HCT116 (cell line): Measurements from ENCODE around the gene CA12. TPM values are rescaled to one million over a fixed set of nuclear protein-coding genes. Genes with fewer than 3 reads are reported as not detected.

Experiments
- ATAC-seq: fragments of 200-7000 bp; cut with Tn5 transposase; 2 replicates; pipeline ENCODE4 v1.9.1; 2020; ENCODE audit warnings: mild to moderate bottlenecking, moderate library complexity
- BruUV-seq: library from RNA; stranded (reverse); fragments of 400-500 nt; replicated peaks from 2 replicates; lab custom pipeline; 2021; lab: Mats Ljungman, UMichigan
- CTCF ChIA-PET: fragments of 300-600 bp; sonication (Branson Sonifier 250); formaldehyde crosslinking; loops from one replicate; lab custom pipeline; 2021; ENCODE audit warnings: antibody characterized with exemption; lab: Charles Lee
- POLR2A ChIA-PET: fragments of 300-600, 350-600 bp; sonication (Branson Sonifier 250); formaldehyde crosslinking; loops from one replicate; lab custom pipeline; 2021; ENCODE audit warnings: antibody characterized with exemption; lab: Charles Lee
- RAD21 ChIA-PET, 2 experiments: fragments of 300-600 bp; sonication (Branson Sonifier 250); formaldehyde crosslinking; loops; one replicate each; lab custom pipeline; 2023; ENCODE audit warnings: low total read pairs in 2 of 2; ENCODE audit not compliant: uncharacterized antibody in 2 of 2, unreplicated experiment in 2 of 2, low non-redundant PET in 1 of 2; lab: Charles Lee
- DNase-seq: peaks from one replicate; pipeline ENCODE4 v3.0.0-alpha.2; 2010; ENCODE audit warnings: low read depth, low spot score
- H2AFZ ChIP-seq: fragments of 200-600 bp; shearing (Covaris generic), sonication (generic); 2 replicates; pipeline ENCODE4 v1.6.1; 2017; ENCODE audit warnings: low read depth, mixed run types, mixed read lengths, antibody characterized with exemption, low read length; ENCODE audit not compliant: poor library complexity, severe bottlenecking
- H3K27ac ChIP-seq: 2 replicates; pipeline ENCODE4 v1.5.1; 2012; ENCODE audit warnings: low read depth, low read length
- H3K27me3 ChIP-seq: fragments of 200-600 bp; sonication (generic); 2 replicates; pipeline ENCODE4 v1.6.1; 2016; ENCODE audit warnings: mixed run types, low read length, mixed read lengths; ENCODE audit not compliant: insufficient read depth
- H3K36me3 ChIP-seq, 2 experiments: fragments of 200-500 bp in 1 of 2; fragments of 200-600 bp in 1 of 2; sonication (Bioruptor generic) in 1 of 2; sonication (generic) in 1 of 2; 2 replicates each; pipeline versions ENCODE4 v1.5.1 to v1.6.1; 2014 to 2016; ENCODE audit warnings: low read length in 2 of 2, inconsistent platforms in 1 of 2, mixed read lengths in 1 of 2, mixed run types in 1 of 2; ENCODE audit not compliant: insufficient read depth in 2 of 2, control insufficient read depth in 1 of 2
- H3K4me1 ChIP-seq, 2 experiments: fragments of 200-600 bp in 1 of 2; sonication (generic) in 1 of 2; 2 replicates each; pipeline versions ENCODE4 v1.5.1 to v1.6.1; 2012 to 2017; ENCODE audit warnings: low read length in 2 of 2, inconsistent platforms in 1 of 2, mild to moderate bottlenecking in 1 of 2, mixed read lengths in 1 of 2, mixed run types in 1 of 2, moderate library complexity in 1 of 2; ENCODE audit not compliant: insufficient read depth in 2 of 2, control insufficient read depth in 1 of 2
- H3K4me2 ChIP-seq: fragments of 200-600 bp; sonication (generic); 2 replicates; pipeline ENCODE4 v1.6.1; 2017; ENCODE audit warnings: mixed run types, low read length, mixed read lengths
- H3K4me3 ChIP-seq, 2 experiments: fragments of 200-600 bp in 1 of 2; sonication (generic) in 1 of 2; replicated peaks in 1 of 2; 2 replicates each; pipeline ENCODE4 v1.5.1; 2011 to 2016; ENCODE audit warnings: low read length in 2 of 2, control low read depth in 1 of 2, low read depth in 1 of 2, mild to moderate bottlenecking in 1 of 2, mixed read lengths in 1 of 2, mixed run types in 1 of 2
- H3K79me2 ChIP-seq: fragments of 200-600 bp; sonication (generic); 2 replicates; pipeline ENCODE4 v1.6.1; 2017; ENCODE audit warnings: mild to moderate bottlenecking, mixed run types, low read length, moderate library complexity, mixed read lengths; ENCODE audit not compliant: insufficient read depth
- H3K9ac ChIP-seq: fragments of 200-600 bp; sonication (generic); 2 replicates; pipeline ENCODE4 v1.6.1; 2016; ENCODE audit warnings: low read length, mixed read lengths
- H3K9me2 ChIP-seq: fragments of 200-600 bp; sonication (generic), shearing (Covaris generic); 2 replicates; pipeline ENCODE4 v1.6.1; 2017; ENCODE audit warnings: mixed run types, mild to moderate bottlenecking, moderate library complexity; ENCODE audit not compliant: insufficient read depth
- H3K9me3 ChIP-seq, 2 experiments: fragments of 200-500 bp in 1 of 2; fragments of 200-600 bp in 1 of 2; sonication (Bioruptor generic) in 1 of 2; sonication (generic) in 1 of 2; 2 replicates each; pipeline ENCODE4 v1.6.1; 2014 to 2017; ENCODE audit warnings: low read length in 2 of 2, mixed read lengths in 2 of 2, inconsistent platforms in 1 of 2, low read depth in 1 of 2, mild to moderate bottlenecking in 1 of 2, mixed run types in 1 of 2, moderate library complexity in 1 of 2; ENCODE audit not compliant: control insufficient read depth in 1 of 2, insufficient read depth in 1 of 2
- H4K20me1 ChIP-seq: fragments of 200-600 bp; sonication (generic), shearing (Covaris generic); 2 replicates; pipeline ENCODE4 v1.6.1; 2017; ENCODE audit warnings: mixed run types, mild to moderate bottlenecking, moderate library complexity; ENCODE audit not compliant: insufficient read depth
- ATF3 ChIP-seq: IDR thresholded peaks from 2 replicates; pipeline ENCODE4 v1.6.1; 2012
- CBX3 ChIP-seq: IDR thresholded peaks from 2 replicates; pipeline ENCODE4 v1.6.1; 2012; ENCODE audit warnings: low read depth
- CEBPB ChIP-seq: IDR thresholded peaks from 2 replicates; pipeline ENCODE4 v1.6.1; 2012; ENCODE audit warnings: low read depth
- EGR1 ChIP-seq: IDR thresholded peaks from 2 replicates; pipeline ENCODE4 v1.6.1; 2012; ENCODE audit warnings: low read depth
- ELF1 ChIP-seq: IDR thresholded peaks from 2 replicates; pipeline ENCODE4 v1.6.1; 2012; ENCODE audit warnings: low read depth, borderline replicate concordance
- EZH2 ChIP-seq: fragments of 200-600 bp; sonication (generic); IDR thresholded peaks from 2 replicates; pipeline ENCODE4 v1.6.1; 2017; ENCODE audit warnings: antibody characterized with exemption, mixed run types
- EZH2phosphoT487 ChIP-seq: fragments of 200-600 bp; IDR thresholded peaks from 2 replicates; pipeline ENCODE4 v1.6.1; 2018; ENCODE audit warnings: antibody characterized with exemption, borderline replicate concordance
- FOSL1 ChIP-seq: IDR thresholded peaks from 2 replicates; pipeline ENCODE4 v1.6.1; 2012; ENCODE audit warnings: low read depth
- JUND ChIP-seq: IDR thresholded peaks from 2 replicates; pipeline ENCODE4 v1.6.1; 2012
- POLR2A ChIP-seq: IDR thresholded peaks from 2 replicates; pipeline ENCODE4 v1.7.0; 2011; ENCODE audit warnings: borderline replicate concordance; ENCODE audit not compliant: insufficient read depth, insufficient read length; ENCODE audit errors: extremely low read depth
- POLR2AphosphoS5 ChIP-seq: IDR thresholded peaks from 2 replicates; pipeline ENCODE4 v1.6.1; 2011; ENCODE audit warnings: mild to moderate bottlenecking, low read depth, low read length, moderate library complexity
- REST ChIP-seq: IDR thresholded peaks from 2 replicates; pipeline ENCODE4 v1.6.1; 2012; ENCODE audit warnings: low read depth
- SP1 ChIP-seq: IDR thresholded peaks from 2 replicates; pipeline ENCODE4 v1.6.1; 2012; ENCODE audit warnings: low read depth
- SRF ChIP-seq: IDR thresholded peaks from 2 replicates; pipeline ENCODE4 v1.6.1; 2012; ENCODE audit warnings: low read depth
- TCF7L2 ChIP-seq: IDR thresholded peaks from 2 replicates; pipeline ENCODE4 v1.7.0; 2011; ENCODE audit warnings: borderline replicate concordance, inconsistent platforms; ENCODE audit not compliant: insufficient read depth, insufficient read length; ENCODE audit errors: extremely low read depth
- YY1 ChIP-seq: IDR thresholded peaks from 2 replicates; pipeline ENCODE4 v1.6.1; 2011; ENCODE audit warnings: low read length, low read depth, moderate library complexity, mild to moderate bottlenecking; ENCODE audit not compliant: insufficient replicate concordance; ENCODE audit errors: extremely low read depth
- ZFX ChIP-seq: fragments of 450-650 bp; IDR thresholded peaks from 2 replicates; pipeline ENCODE4 v1.6.1; 2017
- ZNF274 ChIP-seq: fragments of 200-500 bp; sonication (Bioruptor generic); IDR thresholded peaks from 2 replicates; pipeline ENCODE4 v1.6.1; 2014; ENCODE audit warnings: mild to moderate bottlenecking, low read depth, low read length, inconsistent platforms
- intact Hi-C: fragments of 100-400 bp; cut with micrococcal nuclease; formaldehyde crosslinking; loops from 2 replicates; pipeline ENCODE4 v1.10.0; 2022
- total RNA-seq: library from RNA; stranded (reverse); gene quantifications from one replicate; pipeline ENCODE4 v1.2.1, GENCODE V29; 2021; ENCODE audit not compliant: unreplicated experiment
- TF ChIP-seq, protein P1 (sequence below), 3 experiments: fragments of 200-600 bp in 1 of 3; sonication (generic) in 1 of 3; IDR thresholded peaks in 2 of 3; conservative IDR thresholded peaks in 1 of 3; 2 replicates each; pipeline ENCODE4 v1.5.1; 2012 to 2017; ENCODE audit warnings: low read depth in 2 of 3, low read length in 2 of 3, antibody characterized with exemption in 1 of 3, borderline replicate concordance in 1 of 3, control low read depth in 1 of 3, mild to moderate bottlenecking in 1 of 3, mixed read lengths in 1 of 3, mixed run types in 1 of 3, moderate library complexity in 1 of 3; ENCODE audit not compliant: insufficient read depth in 1 of 3
- TF ChIP-seq, protein P2 (sequence below): IDR thresholded peaks from 2 replicates; pipeline ENCODE4 v1.6.1; 2012

Gene CA12
- total RNA-seq, 1 experiment from 2014 or later: 1.8 TPM

- TF ChIP-seq EZH2phosphoT487: no peak
- TF ChIP-seq, all 23 proteins: peak for 0
Measured at GRCh38 chr15:63339836-63340235, 41.8 kb downstream of the CA12 start (continued).

- ChIA-PET CTCF (no interaction called here), RAD21 (no interaction called here), POLR2A (no interaction called here)
- H3K9ac ChIP-seq: no peak overlapping the region
- H3K9me3 ChIP-seq: no peaks in the 10 kb centered on the region
- TF ChIP-seq ZFX (no peak), YY1 (no peak), TCF7L2 (no peak), EGR1 (no peak), CBX3 (no peak), CEBPB (no peak), FOSL1 (no peak), SRF (no peak), ZNF274 (no peak), ATF3 (no peak), POLR2A (no peak), EZH2 (no peak), ELF1 (no peak), REST (no peak), SP1 (no peak), POLR2AphosphoS5 (no peak), JUND (no peak), EZH2phosphoT487 (no peak)
- TF ChIP-seq, protein P1, sequence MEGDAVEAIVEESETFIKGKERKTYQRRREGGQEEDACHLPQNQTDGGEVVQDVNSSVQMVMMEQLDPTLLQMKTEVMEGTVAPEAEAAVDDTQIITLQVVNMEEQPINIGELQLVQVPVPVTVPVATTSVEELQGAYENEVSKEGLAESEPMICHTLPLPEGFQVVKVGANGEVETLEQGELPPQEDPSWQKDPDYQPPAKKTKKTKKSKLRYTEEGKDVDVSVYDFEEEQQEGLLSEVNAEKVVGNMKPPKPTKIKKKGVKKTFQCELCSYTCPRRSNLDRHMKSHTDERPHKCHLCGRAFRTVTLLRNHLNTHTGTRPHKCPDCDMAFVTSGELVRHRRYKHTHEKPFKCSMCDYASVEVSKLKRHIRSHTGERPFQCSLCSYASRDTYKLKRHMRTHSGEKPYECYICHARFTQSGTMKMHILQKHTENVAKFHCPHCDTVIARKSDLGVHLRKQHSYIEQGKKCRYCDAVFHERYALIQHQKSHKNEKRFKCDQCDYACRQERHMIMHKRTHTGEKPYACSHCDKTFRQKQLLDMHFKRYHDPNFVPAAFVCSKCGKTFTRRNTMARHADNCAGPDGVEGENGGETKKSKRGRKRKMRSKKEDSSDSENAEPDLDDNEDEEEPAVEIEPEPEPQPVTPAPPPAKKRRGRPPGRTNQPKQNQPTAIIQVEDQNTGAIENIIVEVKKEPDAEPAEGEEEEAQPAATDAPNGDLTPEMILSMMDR (IDR thresholded peaks at IDR 0.05 in 2 of 3, conservative IDR thresholded peaks at IDR 0.05 in 1 of 3; ENCODE audit: borderline replicate concordance in 1 of 3, insufficient read depth in 1 of 3, low read depth in 2 of 3, low read length in 2 of 3): no peak
- TF ChIP-seq, protein P2, sequence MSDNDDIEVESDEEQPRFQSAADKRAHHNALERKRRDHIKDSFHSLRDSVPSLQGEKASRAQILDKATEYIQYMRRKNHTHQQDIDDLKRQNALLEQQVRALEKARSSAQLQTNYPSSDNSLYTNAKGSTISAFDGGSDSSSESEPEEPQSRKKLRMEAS: no peak
- H4K20me1 ChIP-seq: no peaks in the 10 kb centered on the region
- intact Hi-C loops: no loop called here
- no peak overlapping the region for H3K4me3 ChIP-seq
- H3K9me2 ChIP-seq: no peaks in the 10 kb centered on the region
- H3K36me3 ChIP-seq: no peaks in the 10 kb centered on the region
- H3K4me2 ChIP-seq: no peak overlapping the region
- H3K79me2 ChIP-seq: no peaks in the 10 kb centered on the region
- ATAC-seq (no peak), DNase-seq (no peak)
- H3K27ac ChIP-seq: no peak overlapping the region
- H3K27me3 ChIP-seq: no peaks in the 10 kb centered on the region
- H2AFZ ChIP-seq: no peak overlapping the region
- H3K4me1 ChIP-seq: no peaks in the 10 kb centered on the region
- BruUV-seq: no TSS peak
Measured at GRCh38 chr15:63339006-63339766, 42.5 kb downstream of the CA12 start.
